AG04449 (cell line): Measurements from ENCODE around the gene CCDC38.

Experiments used
- CTCF ChIA-PET: fragments of 350-600 bp; formaldehyde crosslinking; extraction: SDS; loops from one replicate; lab custom pipeline; 2021; ENCODE audit warnings: antibody characterized with exemption; lab: Yijun Ruan, JAX
- POLR2A ChIA-PET: fragments of 400-600, 350-600 bp; formaldehyde crosslinking; extraction: SDS; loops from one replicate; lab custom pipeline; 2020; ENCODE audit warnings: antibody characterized with exemption, inconsistent platforms; lab: Yijun Ruan, JAX
- DNase-seq: peaks from one replicate; pipeline ENCODE4 v3.0.0-alpha.2; 2010; ENCODE audit warnings: low read depth, low spot score
- H3K4me3 ChIP-seq: 2 replicates; pipeline ENCODE4 v1.5.1; 2011; ENCODE audit warnings: low read depth, mild to moderate bottlenecking, control low read depth, low read length
- TF ChIP-seq, protein P1 (sequence below): IDR thresholded peaks from one replicate; pipeline ENCODE4 v1.5.1; 2011; ENCODE audit warnings: mild to moderate bottlenecking, moderate library complexity, low read length, control low read depth, inconsistent platforms; ENCODE audit not compliant: insufficient read depth; ENCODE audit errors: missing control alignments

Gene CCDC38

DNA sequence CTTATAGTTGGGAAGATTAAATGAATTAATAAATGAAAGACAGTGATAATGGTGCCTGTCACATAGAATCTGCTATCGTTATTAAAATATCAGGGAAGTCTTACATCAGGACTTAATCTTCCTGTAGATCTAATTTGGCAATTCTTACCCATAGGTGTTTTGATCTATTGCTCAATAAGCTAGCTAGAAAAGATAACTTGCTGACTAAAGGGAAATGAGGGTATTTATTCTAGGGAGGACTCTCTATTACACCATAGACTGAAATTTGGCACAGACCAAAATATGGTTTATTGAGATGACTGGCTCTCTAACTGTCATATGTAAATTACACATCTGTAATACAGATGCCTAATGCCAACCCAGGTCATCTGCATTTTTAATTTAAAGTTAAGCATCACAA is 42.3 kb upstream of the CCDC38 start:
- TF ChIP-seq, protein P1, sequence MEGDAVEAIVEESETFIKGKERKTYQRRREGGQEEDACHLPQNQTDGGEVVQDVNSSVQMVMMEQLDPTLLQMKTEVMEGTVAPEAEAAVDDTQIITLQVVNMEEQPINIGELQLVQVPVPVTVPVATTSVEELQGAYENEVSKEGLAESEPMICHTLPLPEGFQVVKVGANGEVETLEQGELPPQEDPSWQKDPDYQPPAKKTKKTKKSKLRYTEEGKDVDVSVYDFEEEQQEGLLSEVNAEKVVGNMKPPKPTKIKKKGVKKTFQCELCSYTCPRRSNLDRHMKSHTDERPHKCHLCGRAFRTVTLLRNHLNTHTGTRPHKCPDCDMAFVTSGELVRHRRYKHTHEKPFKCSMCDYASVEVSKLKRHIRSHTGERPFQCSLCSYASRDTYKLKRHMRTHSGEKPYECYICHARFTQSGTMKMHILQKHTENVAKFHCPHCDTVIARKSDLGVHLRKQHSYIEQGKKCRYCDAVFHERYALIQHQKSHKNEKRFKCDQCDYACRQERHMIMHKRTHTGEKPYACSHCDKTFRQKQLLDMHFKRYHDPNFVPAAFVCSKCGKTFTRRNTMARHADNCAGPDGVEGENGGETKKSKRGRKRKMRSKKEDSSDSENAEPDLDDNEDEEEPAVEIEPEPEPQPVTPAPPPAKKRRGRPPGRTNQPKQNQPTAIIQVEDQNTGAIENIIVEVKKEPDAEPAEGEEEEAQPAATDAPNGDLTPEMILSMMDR: no peak
- no peak for DNase-seq
- POLR2A ChIA-PET: no interaction called here
- H3K4me3 ChIP-seq: no peak overlapping the region
- CTCF ChIA-PET: interaction anchor here (1.1 kb wide), 1 partner anchor 11 kb away, joined by 4 read pairs; the partner anchor contains the start of gene HAL

DNA sequence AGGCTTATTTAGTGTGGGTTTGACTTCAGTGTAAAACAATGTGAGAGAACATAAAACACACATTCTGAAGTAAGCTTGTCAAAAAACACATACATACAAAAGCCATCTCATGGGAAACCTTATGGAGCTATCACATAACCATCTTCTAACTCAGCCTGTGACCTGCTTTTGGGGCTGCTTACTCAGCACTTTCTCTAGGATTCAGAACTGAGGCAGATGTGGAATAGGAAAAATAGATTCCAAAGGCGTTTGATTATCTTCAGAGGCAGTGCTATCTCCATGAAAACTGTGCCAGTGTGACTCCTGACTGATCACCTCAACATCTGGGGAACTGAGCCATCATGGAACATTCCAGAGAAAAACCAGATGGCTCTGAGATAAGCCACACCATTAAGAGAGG is 40.2 kb upstream of the CCDC38 start:
- ChIA-PET POLR2A (no interaction called here), CTCF (interaction anchor here (0.7 kb wide), 1 partner anchor 64 kb away, joined by 3 read pairs; no protein-coding TSS in a partner anchor)
- DNase-seq: no peak
- TF ChIP-seq, protein P1: no peak
- no peak overlapping the region for H3K4me3 ChIP-seq

DNA sequence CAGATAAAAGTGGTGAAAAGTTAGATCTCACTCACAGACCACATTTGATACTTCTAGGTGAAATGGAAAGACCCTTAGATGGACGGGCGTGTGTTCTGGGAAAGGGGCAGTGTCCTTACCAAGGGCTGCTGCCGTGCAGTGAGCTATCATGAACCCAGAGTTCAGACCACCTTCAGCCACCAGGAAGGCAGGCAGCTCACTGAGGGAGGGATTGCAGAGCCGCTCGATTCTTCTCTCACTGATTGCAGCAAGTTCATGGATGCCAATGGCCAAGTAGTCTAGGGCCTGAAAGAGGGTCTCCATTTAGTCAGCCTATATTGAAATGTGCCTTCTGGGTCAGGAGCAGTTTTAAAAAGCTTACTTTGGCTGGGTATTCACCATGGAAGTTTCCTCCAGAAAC is 38.0 kb upstream of the CCDC38 start:
- no peak for DNase-seq
- POLR2A ChIA-PET: no interaction called here
- TF ChIP-seq, protein P1: no peak
- no peak overlapping the region for H3K4me3 ChIP-seq
- CTCF ChIA-PET: interaction anchor here (1.7 kb wide), 1 partner anchor 19 kb away, joined by 10 read pairs; no protein-coding TSS in a partner anchor

DNA sequence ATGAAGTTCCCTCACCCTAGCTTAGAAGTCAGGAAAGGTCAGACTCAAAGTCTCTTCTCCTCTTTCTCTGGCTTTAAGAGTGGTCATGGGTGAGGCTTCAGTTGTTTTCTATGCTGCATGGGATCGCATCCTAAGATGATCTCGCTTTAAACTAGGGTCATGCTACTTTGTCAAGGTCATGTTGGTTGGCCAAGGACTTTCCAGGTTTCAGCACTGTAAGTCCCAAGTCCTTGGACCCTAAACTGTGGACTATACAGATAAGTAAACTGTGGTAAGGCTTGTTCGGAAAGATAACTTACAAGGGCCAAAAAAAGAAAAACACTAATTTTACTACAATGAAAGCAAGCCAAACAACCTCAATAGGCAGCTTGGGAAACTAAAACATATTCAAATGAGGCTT is 36.4 kb upstream of the CCDC38 start:
- H3K4me3 ChIP-seq: no peak overlapping the region
- ChIA-PET CTCF (interaction anchor here (1.7 kb wide), 1 partner anchor 20 kb away, joined by 10 read pairs; no protein-coding TSS in a partner anchor), POLR2A (no interaction called here)
- DNase-seq: no peak
- TF ChIP-seq, protein P1: no peak

DNA sequence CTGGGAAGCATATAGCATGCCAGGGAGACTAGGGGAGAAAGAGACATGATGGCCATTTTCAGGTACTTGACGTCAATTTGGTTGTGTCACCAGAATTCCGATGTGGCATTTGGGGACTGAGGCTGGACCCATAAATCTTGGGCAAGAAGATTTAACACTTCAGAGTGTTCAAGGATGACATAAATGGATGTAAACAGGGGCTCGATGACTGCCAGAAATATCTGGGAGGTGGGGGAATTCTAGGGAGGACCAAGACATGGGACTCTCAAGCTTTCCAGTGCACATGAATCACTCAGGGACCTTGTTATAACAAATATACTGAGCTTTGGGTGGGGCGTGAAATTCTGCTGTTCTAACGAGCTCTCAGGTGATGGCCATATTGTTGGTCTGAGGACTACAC is 35.9 kb upstream of the CCDC38 start:
- ChIA-PET POLR2A (no interaction called here), CTCF (no interaction called here)
- H3K4me3 ChIP-seq: no peak overlapping the region
- TF ChIP-seq, protein P1: no peak
- no peak for DNase-seq

DNA sequence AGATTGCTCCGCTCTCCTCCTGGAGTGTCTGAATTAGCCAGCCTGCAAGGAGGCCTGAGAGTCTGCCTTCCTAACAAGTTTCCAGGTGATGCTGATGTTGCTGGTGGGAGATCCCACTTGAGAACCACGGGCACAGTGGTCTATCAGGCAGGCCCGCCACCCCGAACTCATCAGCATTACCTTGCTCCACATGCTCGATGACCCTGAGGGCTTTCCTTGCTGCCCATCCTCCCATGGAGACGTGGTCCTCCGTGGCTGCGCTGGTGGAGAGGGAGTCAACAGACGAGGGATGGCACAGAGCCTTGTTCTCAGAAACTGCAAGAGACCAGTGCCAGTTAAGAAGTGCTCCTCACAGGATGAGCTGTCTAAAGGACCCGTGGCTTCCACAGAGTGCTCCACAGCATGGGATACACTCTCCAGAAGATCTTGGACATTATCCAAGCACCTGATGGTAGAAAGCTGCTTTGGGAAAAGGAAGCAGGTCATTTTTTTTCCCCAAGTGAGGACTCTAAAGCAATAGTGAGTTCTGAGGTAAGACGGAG is 35.4 kb upstream of the CCDC38 start:
- no peak overlapping the region for H3K4me3 ChIP-seq
- CTCF ChIA-PET: no interaction called here
- POLR2A ChIA-PET: no interaction called here
- DNase-seq: no peak
- TF ChIP-seq, protein P1: no peak
